ENCODE results near the gene APLP2.

APLP2 gene

GRCh38 chr11:130146796-130147195 lies 77.1 kb downstream of the APLP2 start:
- no peak for DNase-seq (ENCODE audit: low spot score)

- no peak for DNase-seq (ENCODE audit: low spot score)
These were observed 79.2 kb downstream of the APLP2 start for GRCh38 chr11:130148796-130149326.

GRCh38 chr11:130150790-130151189 lies 81.1 kb downstream of the APLP2 start:
- DNase-seq (ENCODE audit: low spot score), result no peak

DNA sequence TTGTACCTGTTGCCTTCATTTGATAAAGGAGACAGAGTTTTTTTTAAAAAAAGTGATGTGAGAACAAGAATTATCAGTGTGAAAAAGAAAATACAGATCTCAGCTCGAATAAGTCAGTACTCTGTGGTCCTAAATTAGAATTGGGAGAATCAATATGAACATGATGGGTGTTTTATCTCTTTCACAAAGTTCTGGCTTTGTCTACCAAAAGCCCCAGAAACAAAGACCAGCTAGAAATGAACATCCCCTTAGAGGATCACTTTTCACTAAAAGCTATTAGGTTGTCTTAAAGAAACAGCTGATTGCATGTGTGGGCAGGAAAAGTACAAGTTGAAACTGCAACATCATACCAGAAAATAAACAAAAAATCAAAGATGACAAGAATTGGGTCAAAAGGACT lies 81.5 kb downstream of the APLP2 start:
- DNase-seq (ENCODE audit: low spot score), result no peak

DNA sequence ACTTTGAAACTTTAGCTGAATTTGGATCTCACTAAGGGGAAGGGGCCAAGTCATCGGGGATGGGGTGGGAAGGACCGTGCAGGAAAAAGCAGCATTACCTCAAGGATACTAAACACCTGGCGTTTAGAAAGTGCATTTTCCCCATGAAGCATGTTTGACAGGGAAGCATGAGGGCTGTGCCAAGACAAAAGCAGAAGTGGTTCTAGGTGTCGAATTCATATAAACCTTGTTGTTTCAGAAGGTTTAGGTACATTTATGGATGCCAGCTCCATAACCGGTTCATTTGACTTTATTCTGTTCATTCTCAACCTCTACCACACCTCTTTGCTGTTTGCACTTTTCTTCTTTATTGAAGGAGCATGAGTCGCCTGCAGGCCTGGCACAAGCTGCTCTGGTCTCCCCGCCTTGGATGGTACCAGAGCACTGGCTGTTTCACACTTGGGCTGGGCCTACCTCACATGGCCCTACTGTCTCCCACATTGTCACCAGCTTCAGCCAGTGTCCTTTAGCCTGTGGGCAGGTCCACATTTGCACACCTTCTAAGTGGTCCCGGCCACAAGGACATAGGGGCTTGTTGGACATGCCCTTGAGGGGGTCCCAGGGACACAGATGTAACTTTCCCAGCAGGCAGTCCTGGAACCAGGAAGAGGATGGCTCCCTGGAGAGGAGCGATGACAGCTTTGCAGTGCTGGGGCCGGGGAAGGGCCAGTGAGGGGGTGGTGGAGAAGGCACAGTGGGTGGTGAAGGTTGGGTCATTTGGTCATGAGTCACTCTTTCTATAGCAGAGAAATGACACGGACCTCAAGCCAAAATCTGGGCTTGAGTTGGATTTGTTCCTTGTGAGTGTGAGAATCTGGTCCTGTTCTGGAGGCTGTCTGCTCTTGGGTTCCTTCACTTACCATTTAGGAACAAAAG lies 86.7 kb downstream of the APLP2 start:
- no peak for DNase-seq (ENCODE audit: low spot score)

GRCh38 chr11:130157101-130157500 lies 87.4 kb downstream of the APLP2 start:
- DNase-seq (ENCODE audit: low spot score), result no peak

DNA sequence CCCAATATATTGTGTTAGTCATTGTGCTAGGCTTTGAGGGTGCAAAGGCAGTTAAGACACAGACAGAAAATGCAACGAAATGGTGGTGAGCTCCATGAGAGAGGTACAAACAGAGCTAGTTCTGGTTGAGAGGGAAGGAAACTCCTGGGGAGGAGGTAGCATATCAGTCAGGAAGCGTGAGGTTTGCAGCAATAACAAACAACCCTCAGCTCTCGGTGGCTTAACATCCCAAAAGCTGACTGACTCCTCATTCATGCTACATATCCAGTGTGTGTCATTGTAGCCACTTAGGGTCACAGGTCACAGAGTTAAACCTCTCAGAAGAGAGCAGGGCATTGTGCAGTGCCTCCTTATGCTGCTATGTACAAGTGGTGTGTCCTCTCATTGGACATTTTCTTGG lies 88.1 kb downstream of the APLP2 start:
- DNase-seq (ENCODE audit: low spot score), result no peak

DNA sequence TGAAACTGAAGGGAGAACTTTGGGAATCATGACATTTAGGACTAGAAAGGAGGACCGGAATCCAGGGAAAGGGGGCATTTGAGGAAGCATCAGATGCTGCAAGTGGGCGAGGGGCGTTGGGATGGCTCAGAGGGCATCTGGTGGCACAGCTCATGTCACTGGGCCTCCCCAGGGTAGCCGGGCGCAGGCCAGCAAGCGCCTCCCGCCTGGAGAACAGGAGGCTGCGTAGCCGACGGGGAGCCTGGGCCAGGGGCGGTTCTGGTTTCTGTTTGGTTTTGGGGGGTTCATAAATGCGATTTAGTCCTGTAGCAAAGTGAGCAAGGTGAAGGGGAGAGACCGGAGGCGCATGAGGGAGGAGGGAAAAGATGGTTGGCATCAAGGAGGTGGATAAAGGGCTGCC lies 89.4 kb downstream of the APLP2 start:
- no peak for DNase-seq (ENCODE audit: low spot score)

- DNase-seq (ENCODE audit: low spot score), result no peak
These were observed 90.2 kb downstream of the APLP2 start, which contains the start of gene ST14 for GRCh38 chr11:130159657-130160497. Gene ST14 (plus strand): TSS chr11:130159782. CDS start chr11:130159980, 198 bp downstream.

- DNase-seq (ENCODE audit: low spot score), result no peak
These were observed 90.9 kb downstream of the APLP2 start for GRCh38 chr11:130160498-130161155.

DNA sequence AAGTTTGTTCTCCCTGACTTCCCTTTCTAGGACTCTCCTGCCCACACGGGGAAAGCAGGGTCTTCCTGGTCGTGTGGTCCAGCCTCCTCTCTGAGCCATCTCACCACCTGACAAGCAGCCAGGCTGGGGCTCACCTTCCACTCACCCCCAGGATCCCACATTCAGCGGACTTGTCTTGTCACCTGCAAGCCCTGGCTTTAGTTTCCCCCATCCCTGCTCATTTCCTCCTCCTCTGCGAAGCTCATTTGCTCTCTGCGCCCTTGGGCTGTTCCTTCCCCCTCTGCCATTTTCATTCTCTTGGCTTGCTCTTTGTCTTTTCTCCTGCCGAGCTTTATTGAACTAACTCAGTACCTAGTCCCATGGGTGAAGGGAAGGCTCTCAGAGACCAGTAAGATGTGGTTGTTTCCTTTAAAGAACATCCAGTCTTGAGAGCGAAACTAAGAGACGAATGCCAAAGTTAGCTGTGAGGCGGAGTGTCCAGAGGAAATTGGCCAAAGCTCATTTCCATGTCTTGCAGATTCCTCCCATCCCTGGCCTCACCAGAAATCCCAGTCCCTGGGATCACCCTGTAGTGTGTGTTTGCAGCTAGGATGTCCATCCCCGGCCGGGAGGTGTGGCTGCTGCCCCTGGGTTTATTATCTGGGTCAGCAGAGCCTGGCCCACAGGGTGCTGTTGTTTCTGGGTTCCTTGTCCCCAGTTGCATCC lies 91.9 kb downstream of the APLP2 start:
- no peak for DNase-seq (ENCODE audit: low spot score)

GRCh38 chr11:130162733-130163132 lies 93.0 kb downstream of the APLP2 start:
- no peak for DNase-seq (ENCODE audit: low spot score)

- DNase-seq (ENCODE audit: low spot score), result no peak
These were observed 93.9 kb downstream of the APLP2 start for GRCh38 chr11:130163346-130164220.

- DNase-seq (ENCODE audit: low spot score), result no peak
These were observed 94.5 kb downstream of the APLP2 start for GRCh38 chr11:130164221-130164570.

GRCh38 chr11:130165601-130166456 lies 96.1 kb downstream of the APLP2 start:
- no peak for DNase-seq (ENCODE audit: low spot score)

DNA sequence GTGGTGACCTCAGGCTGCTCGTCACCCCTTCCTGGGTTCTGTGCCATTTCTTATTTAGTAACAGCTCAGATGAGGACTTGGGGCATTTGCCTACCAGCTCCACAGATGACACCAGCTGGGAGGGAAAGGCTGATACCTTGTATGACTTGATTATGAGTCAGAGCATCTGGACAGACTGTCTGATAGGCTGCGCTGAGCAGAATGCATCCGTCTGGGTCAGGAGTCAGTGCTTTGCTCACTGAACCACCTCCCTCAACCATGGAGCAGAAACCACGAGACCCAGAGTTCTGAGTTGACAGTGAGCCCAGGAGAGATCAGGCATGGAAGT lies 96.7 kb downstream of the APLP2 start:
- DNase-seq (ENCODE audit: low spot score), result no peak

GRCh38 chr11:130167146-130167545 lies 97.5 kb downstream of the APLP2 start:
- DNase-seq (ENCODE audit: low spot score), result no peak

- DNase-seq (ENCODE audit: low spot score), result no peak
These were observed 98.4 kb downstream of the APLP2 start for GRCh38 chr11:130168105-130168504.

DNA sequence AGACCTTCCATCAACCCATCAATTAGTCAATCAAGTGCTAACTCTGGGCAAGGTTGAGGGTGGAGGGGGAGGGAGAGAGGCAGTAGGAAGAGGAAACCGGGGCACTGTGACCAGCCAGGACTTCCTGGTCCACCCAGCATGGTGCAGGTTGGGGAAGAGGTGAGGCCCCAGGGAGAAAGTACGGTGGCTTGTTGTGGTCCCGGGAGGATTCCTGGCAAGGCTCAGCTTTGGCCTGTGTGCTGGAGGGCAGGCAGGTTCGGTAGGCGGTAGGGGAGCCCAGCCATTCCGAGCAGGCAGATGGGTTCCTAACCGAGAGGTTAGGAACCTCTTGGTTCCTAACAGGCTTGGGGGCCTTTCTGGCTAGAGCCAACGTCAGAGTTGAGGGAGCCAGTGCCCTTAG lies 100.7 kb downstream of the APLP2 start:
- DNase-seq (ENCODE audit: low spot score), result no peak

GRCh38 chr11:130171534-130171933 lies 101.8 kb downstream of the APLP2 start:
- no peak for DNase-seq (ENCODE audit: low spot score)
